ENCODE data around the gene ALPG. TPM values are rescaled to one million over a fixed set of nuclear protein-coding genes. Genes with fewer than 3 reads are reported as not detected.
"Not testable (repeated sequence)": the region's sequence is repeated elsewhere in the genome, so short reads cannot be mapped to it uniquely, and the experiment has no call there.

Gene ALPG
- total RNA-seq, 1 experiment from 2014 or later, result not detected

DNA sequence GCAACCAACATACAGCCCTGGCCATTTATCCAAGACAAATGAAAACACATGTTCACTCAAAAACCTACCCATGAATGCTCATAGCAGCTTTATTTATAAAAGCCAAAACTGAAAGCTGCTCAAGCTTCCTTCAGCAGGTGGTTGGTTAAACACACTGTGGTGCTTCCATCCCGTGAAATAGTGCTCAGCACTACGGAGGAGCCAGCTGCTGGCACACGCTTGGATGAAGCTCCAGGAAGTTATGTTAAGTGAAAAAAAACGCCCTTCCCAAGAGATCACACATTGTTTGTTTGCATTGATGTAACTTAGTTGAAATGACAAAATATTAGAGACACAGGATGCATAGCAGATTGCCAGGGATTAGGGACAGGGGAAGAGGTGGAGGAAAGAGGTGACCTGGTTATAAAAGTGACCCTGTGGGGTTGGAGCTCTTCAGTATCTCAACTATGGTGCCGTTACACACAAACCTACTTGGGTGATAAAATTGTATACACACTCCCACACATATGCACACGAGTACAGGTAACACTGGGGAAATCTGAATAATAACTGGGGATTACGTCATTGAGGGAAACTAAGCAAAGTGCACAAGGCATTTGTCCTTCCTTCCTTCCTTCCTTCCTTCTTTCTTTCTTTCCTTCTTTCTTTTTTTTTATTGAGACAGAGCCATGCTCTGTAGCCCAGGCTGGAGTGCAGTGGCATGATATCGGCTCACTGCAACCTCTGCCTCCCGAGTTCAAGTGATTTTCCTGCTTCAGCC is 6.2 kb upstream of the ALPG start:
- ChIA-PET POLR2A (ENCODE audit: low non-redundant PET) (no interaction called here), CTCF (interaction anchor here (0.6 kb wide), 1 partner anchor 15 kb away, joined by 3 read pairs; no protein-coding TSS in a partner anchor)
- no TSS peak for BruUV-seq (replicated peaks)

DNA sequence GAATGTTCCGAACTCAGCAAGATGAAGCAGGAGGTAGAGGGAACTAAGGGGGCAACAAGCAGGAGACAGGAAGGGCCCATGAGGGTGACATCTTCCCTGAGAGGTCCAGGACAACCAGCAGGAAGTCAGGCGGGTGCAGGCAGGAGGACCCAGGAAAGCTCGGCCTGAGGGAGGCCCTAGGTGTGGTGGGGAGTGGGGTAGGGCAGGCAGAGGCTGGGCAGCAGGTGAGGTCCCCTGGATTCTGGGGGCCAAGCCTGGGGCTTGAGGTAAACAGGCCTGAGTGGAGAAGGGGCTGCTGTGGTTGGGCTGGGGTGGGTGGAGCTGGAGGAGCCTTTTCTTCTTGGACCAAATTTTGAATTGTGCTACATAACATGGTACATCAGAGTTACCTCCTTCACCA is 4.1 kb upstream of the ALPG start:
- no peaks in the 10 kb centered on the region for H3K4me1 ChIP-seq (ENCODE audit: insufficient read depth, low read length, poor library complexity, severe bottlenecking)
- H3K9me3 ChIP-seq (ENCODE audit: low read depth, low read length, poor library complexity, severe bottlenecking), result no peaks in the 10 kb centered on the region
- H3K27ac ChIP-seq (ENCODE audit: low read depth, low read length, poor library complexity, severe bottlenecking), result no peak overlapping the region
- H3K4me3 ChIP-seq (ENCODE audit: low read depth, low read length, poor library complexity, severe bottlenecking), result no peak overlapping the region
- DNase-seq (ENCODE audit: low spot score), result no peak
- ChIA-PET POLR2A (ENCODE audit: low non-redundant PET) (no interaction called here), CTCF (no interaction called here)
- no peaks in the 10 kb centered on the region for H3K36me3 ChIP-seq (ENCODE audit: insufficient read depth, low read length, poor library complexity, severe bottlenecking)
- TF ChIP-seq, protein P1, sequence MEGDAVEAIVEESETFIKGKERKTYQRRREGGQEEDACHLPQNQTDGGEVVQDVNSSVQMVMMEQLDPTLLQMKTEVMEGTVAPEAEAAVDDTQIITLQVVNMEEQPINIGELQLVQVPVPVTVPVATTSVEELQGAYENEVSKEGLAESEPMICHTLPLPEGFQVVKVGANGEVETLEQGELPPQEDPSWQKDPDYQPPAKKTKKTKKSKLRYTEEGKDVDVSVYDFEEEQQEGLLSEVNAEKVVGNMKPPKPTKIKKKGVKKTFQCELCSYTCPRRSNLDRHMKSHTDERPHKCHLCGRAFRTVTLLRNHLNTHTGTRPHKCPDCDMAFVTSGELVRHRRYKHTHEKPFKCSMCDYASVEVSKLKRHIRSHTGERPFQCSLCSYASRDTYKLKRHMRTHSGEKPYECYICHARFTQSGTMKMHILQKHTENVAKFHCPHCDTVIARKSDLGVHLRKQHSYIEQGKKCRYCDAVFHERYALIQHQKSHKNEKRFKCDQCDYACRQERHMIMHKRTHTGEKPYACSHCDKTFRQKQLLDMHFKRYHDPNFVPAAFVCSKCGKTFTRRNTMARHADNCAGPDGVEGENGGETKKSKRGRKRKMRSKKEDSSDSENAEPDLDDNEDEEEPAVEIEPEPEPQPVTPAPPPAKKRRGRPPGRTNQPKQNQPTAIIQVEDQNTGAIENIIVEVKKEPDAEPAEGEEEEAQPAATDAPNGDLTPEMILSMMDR (conservative IDR thresholded peaks at IDR 0.05; ENCODE audit: low read depth, low read length), result no peak
- no peak for TF ChIP-seq EZH2 (IDR thresholded peaks at IDR 0.05; ENCODE audit: borderline replicate concordance, low read depth, low read length, poor library complexity, severe bottlenecking)
- peaks cover 7% of the 10 kb centered on the region for H3K27me3 ChIP-seq (replicated peaks; ENCODE audit: insufficient read depth, low read depth, low read length, poor library complexity)
- intact Hi-C loops (cut with micrococcal nuclease; ENCODE audit: unreplicated experiment), result no loop called here
- no TSS peak for BruUV-seq (replicated peaks)

More for the DNA sequence above, 6.2 kb upstream of the ALPG start:
- Histone ChIP-seq H3K36me3 (ENCODE audit: insufficient read depth, low read length, poor library complexity, severe bottlenecking) (no peaks in the 10 kb centered on the region), H3K4me1 (ENCODE audit: insufficient read depth, low read length, poor library complexity, severe bottlenecking) (no peaks in the 10 kb centered on the region), H3K4me3 (ENCODE audit: low read depth, low read length, poor library complexity, severe bottlenecking) (no peak overlapping the region), H3K9me3 (ENCODE audit: low read depth, low read length, poor library complexity, severe bottlenecking) (no peaks in the 10 kb centered on the region), H3K27ac (ENCODE audit: low read depth, low read length, poor library complexity, severe bottlenecking) (no peak overlapping the region), H3K27me3 (replicated peaks; ENCODE audit: insufficient read depth, low read depth, low read length, poor library complexity) (peaks cover 11% of the 10 kb centered on the region)
- intact Hi-C loops (cut with micrococcal nuclease; ENCODE audit: unreplicated experiment), result no loop called here
- no peak for TF ChIP-seq EZH2 (IDR thresholded peaks at IDR 0.05; ENCODE audit: borderline replicate concordance, low read depth, low read length, poor library complexity, severe bottlenecking)
- TF ChIP-seq, protein P1 (conservative IDR thresholded peaks at IDR 0.05; ENCODE audit: low read depth, low read length), result no peak
- no peak for DNase-seq (ENCODE audit: low spot score)

DNA sequence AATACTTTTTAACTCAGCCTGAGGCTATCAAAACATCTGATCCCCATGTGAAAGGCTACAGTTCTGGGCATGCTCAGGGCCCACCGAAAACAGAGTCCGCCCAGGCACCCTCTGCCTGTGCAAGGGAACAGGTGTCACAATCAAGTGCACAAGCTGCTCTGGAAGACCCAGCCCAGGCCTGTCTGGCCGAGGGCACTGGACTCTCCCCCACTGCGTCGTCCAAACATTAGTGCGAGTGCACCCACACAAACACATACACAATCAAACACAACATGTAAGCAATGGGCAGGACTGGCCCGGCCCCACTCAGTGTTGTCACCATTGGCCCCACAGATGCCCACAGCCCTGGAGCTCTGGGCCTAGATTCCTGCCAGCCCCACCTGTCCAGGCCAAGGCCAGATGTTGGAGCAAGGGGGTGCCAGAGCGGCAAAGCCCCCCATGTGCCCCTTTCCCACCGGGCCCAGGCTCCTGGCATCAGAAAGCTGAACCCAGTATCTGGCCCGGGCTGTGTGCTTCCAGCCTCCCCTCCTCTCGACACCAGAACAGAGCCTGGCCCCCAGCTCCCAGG is 617 bp upstream of the ALPG start:
- CTCF ChIA-PET, result no interaction called here
- POLR2A ChIA-PET (ENCODE audit: low non-redundant PET), result no interaction called here
- no peak for TF ChIP-seq EZH2 (IDR thresholded peaks at IDR 0.05; ENCODE audit: borderline replicate concordance, low read depth, low read length, poor library complexity, severe bottlenecking)
- TF ChIP-seq, protein P1 (conservative IDR thresholded peaks at IDR 0.05; ENCODE audit: low read depth, low read length), result no peak
- no peaks in the 10 kb centered on the region for H3K9me3 ChIP-seq (ENCODE audit: low read depth, low read length, poor library complexity, severe bottlenecking)
- intact Hi-C loops (cut with micrococcal nuclease; ENCODE audit: unreplicated experiment), result no loop called here
- H3K4me3 ChIP-seq (ENCODE audit: low read depth, low read length, poor library complexity, severe bottlenecking), result no peak overlapping the region
- no peak overlapping the region for H3K27ac ChIP-seq (ENCODE audit: low read depth, low read length, poor library complexity, severe bottlenecking)
- peaks cover 5% of the 10 kb centered on the region for H3K27me3 ChIP-seq (replicated peaks; ENCODE audit: insufficient read depth, low read depth, low read length, poor library complexity)
- no peaks in the 10 kb centered on the region for H3K36me3 ChIP-seq (ENCODE audit: insufficient read depth, low read length, poor library complexity, severe bottlenecking)
- H3K4me1 ChIP-seq (ENCODE audit: insufficient read depth, low read length, poor library complexity, severe bottlenecking), result no peaks in the 10 kb centered on the region
- BruUV-seq (replicated peaks), result no TSS peak
- DNase-seq (ENCODE audit: low spot score), result no peak

DNA sequence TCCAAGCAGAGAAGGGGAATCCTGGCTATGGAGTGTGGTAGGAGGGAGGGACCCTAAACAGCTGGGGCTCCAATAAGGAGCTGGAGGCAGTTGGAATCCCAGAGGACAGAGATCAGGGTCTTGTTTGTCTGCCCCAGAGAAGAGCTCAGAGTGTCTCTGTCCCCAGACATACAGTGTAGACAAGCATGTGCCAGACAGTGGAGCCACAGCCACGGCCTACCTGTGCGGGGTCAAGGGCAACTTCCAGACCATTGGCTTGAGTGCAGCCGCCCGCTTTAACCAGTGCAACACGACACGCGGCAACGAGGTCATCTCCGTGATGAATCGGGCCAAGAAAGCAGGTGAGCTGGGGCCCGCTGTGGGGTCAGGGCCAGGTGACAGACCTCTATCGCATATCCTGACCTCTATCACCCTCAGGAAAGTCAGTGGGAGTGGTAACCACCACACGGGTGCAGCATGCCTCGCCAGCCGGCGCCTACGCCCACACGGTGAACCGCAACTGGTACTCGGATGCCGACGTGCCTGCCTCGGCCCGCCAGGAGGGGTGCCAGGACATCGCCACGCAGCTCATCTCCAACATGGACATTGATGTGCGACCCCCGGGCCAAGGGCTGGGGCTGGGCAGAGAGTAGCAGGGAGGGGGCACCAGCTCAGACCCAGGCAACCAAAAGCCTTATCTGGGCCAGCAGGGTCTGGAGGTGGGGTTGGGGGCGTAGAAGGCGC is 945 bp downstream of the ALPG start:
- BruUV-seq (replicated peaks); H3K36me3 ChIP-seq (ENCODE audit: insufficient read depth, low read length, poor library complexity, severe bottlenecking); H3K9me3 ChIP-seq (ENCODE audit: low read depth, low read length, poor library complexity, severe bottlenecking); H3K4me1 ChIP-seq (ENCODE audit: insufficient read depth, low read length, poor library complexity, severe bottlenecking); POLR2A ChIA-PET (ENCODE audit: low non-redundant PET); H3K27ac ChIP-seq (ENCODE audit: low read depth, low read length, poor library complexity, severe bottlenecking); H3K4me3 ChIP-seq (ENCODE audit: low read depth, low read length, poor library complexity, severe bottlenecking); intact Hi-C loops (cut with micrococcal nuclease; ENCODE audit: unreplicated experiment); CTCF ChIA-PET; DNase-seq (ENCODE audit: low spot score): not testable (repeated sequence)
- peaks cover 13% of the 10 kb centered on the region for H3K27me3 ChIP-seq (replicated peaks; ENCODE audit: insufficient read depth, low read depth, low read length, poor library complexity)

DNA sequence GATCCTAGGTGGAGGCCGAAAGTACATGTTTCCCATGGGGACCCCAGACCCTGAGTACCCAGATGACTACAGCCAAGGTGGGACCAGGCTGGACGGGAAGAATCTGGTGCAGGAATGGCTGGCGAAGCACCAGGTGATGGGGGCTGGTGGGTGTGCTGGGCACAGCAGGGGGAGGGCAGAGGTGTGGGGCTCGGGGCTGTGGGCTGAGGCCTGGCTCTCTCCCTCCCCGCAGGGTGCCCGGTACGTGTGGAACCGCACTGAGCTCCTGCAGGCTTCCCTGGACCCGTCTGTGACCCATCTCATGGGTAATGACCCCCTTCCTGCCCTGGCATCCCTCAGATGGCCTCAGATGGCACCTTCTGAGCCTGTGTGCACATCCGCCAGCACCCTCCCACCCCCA is 1.6 kb downstream of the ALPG start:
- intact Hi-C loops (cut with micrococcal nuclease; ENCODE audit: unreplicated experiment); DNase-seq (ENCODE audit: low spot score); H3K27ac ChIP-seq (ENCODE audit: low read depth, low read length, poor library complexity, severe bottlenecking); H3K9me3 ChIP-seq (ENCODE audit: low read depth, low read length, poor library complexity, severe bottlenecking); BruUV-seq (replicated peaks); CTCF ChIA-PET; H3K36me3 ChIP-seq (ENCODE audit: insufficient read depth, low read length, poor library complexity, severe bottlenecking); H3K4me1 ChIP-seq (ENCODE audit: insufficient read depth, low read length, poor library complexity, severe bottlenecking); H3K4me3 ChIP-seq (ENCODE audit: low read depth, low read length, poor library complexity, severe bottlenecking); POLR2A ChIA-PET (ENCODE audit: low non-redundant PET): not testable (repeated sequence)
- peaks cover 19% of the 10 kb centered on the region for H3K27me3 ChIP-seq (replicated peaks; ENCODE audit: insufficient read depth, low read depth, low read length, poor library complexity)
